IMR-90 (cell line): Measurements from ENCODE around the gene ADAMTS17. TPM values are rescaled to one million over a fixed set of nuclear protein-coding genes. Genes with fewer than 3 reads are reported as not detected.

Experiments used
- ATAC-seq: fragments of 200-7000 bp; cut with Tn5 transposase; 2 replicates; pipeline ENCODE4 v1.9.1; 2020; ENCODE audit warnings: low read depth, mild to moderate bottlenecking, moderate library complexity
- BruUV-seq: library from RNA; stranded (reverse); fragments of 400-500 nt; replicated peaks from 2 replicates; lab custom pipeline; 2021; lab: Mats Ljungman, UMichigan
- CTCF ChIA-PET: fragments of 300-600 bp; formaldehyde crosslinking; extraction: SDS; loops from one replicate; lab custom pipeline; 2021; ENCODE audit warnings: antibody characterized with exemption; lab: Yijun Ruan, JAX
- POLR2A ChIA-PET: fragments of 300-600 bp; sonication (Branson Sonifier 250); formaldehyde crosslinking; loops from one replicate; lab custom pipeline; 2022; ENCODE audit warnings: antibody characterized with exemption; ENCODE audit not compliant: unreplicated experiment; lab: Charles Lee
- DNase-seq: peaks from one replicate; pipeline ENCODE4 v3.0.0; 2013
- H2AFZ ChIP-seq: replicated peaks from 2 replicates; pipeline ENCODE3; 2013; ENCODE audit warnings: low read length, mild to moderate bottlenecking; ENCODE audit not compliant: poor library complexity
- H2AK5ac ChIP-seq: 2 replicates; pipeline ENCODE4 v1.6.1; 2013; ENCODE audit warnings: low read depth, low read length, inconsistent platforms
- H2AK9ac ChIP-seq: replicated peaks from 2 replicates; pipeline ENCODE3; 2013; ENCODE audit warnings: mild to moderate bottlenecking, low read depth, low read length, moderate library complexity; ENCODE audit not compliant: poor library complexity
- H2BK120ac ChIP-seq: 2 replicates; pipeline ENCODE4 v1.6.1; 2013; ENCODE audit warnings: low read depth, low read length, inconsistent platforms
- H2BK15ac ChIP-seq: 3 replicates; pipeline ENCODE4 v1.6.1; 2013; ENCODE audit warnings: low read depth, low read length, inconsistent platforms
- H2BK20ac ChIP-seq: 2 replicates; pipeline ENCODE4 v1.6.1; 2013; ENCODE audit warnings: low read depth, mild to moderate bottlenecking, inconsistent platforms, low read length, moderate library complexity
- H2BK5ac ChIP-seq: 2 replicates; pipeline ENCODE4 v1.6.1; 2013; ENCODE audit warnings: mild to moderate bottlenecking, low read depth, low read length, inconsistent platforms; ENCODE audit not compliant: poor library complexity, severe bottlenecking
- H3K14ac ChIP-seq: replicated peaks from 2 replicates; pipeline ENCODE4 v1.6.1; 2013; ENCODE audit warnings: low read depth, low read length, inconsistent platforms
- H3K18ac ChIP-seq: 2 replicates; pipeline ENCODE4 v1.6.1; 2013; ENCODE audit warnings: low read depth, low read length, control low read depth
- H3K23ac ChIP-seq: 2 replicates; pipeline ENCODE4 v1.6.1; 2013; ENCODE audit warnings: low read depth, low read length, inconsistent platforms
- H3K27ac ChIP-seq: 2 replicates; pipeline ENCODE4 v1.5.1; 2013; ENCODE audit warnings: mild to moderate bottlenecking, control low read depth, low read length; ENCODE audit not compliant: insufficient read depth
- H3K27me3 ChIP-seq: 2 replicates; pipeline ENCODE4 v1.6.1; 2013; ENCODE audit warnings: low read length; ENCODE audit not compliant: control insufficient read depth, insufficient read depth
- H3K36me3 ChIP-seq: 2 replicates; pipeline ENCODE4 v1.6.1; 2013; ENCODE audit warnings: low read length, mixed read lengths; ENCODE audit not compliant: control insufficient read depth, insufficient read depth
- H3K4ac ChIP-seq: 2 replicates; pipeline ENCODE4 v1.6.1; 2013; ENCODE audit warnings: low read depth, low read length, inconsistent platforms
- H3K4me1 ChIP-seq: 2 replicates; pipeline ENCODE4 v1.6.1; 2013; ENCODE audit warnings: low read length, mixed read lengths; ENCODE audit not compliant: control insufficient read depth, insufficient read depth
- H3K4me2 ChIP-seq: 2 replicates; pipeline ENCODE4 v1.6.1; 2013; ENCODE audit warnings: low read depth, mild to moderate bottlenecking, control low read depth, low read length, moderate library complexity
- H3K4me3 ChIP-seq: 2 replicates; pipeline ENCODE4 v1.5.1; 2013; ENCODE audit warnings: low read depth, mild to moderate bottlenecking, control low read depth, low read length, moderate library complexity; ENCODE audit not compliant: insufficient read depth
- H3K56ac ChIP-seq: 2 replicates; pipeline ENCODE4 v1.6.1; 2013; ENCODE audit warnings: low read length, inconsistent platforms; ENCODE audit not compliant: insufficient read depth; ENCODE audit errors: extremely low read depth
- H3K79me1 ChIP-seq, 2 experiments: 2 replicates each; pipeline ENCODE4 v1.6.1; 2013; ENCODE audit warnings: low read length in 2 of 2, inconsistent platforms in 1 of 2, low read depth in 1 of 2
- H3K9ac ChIP-seq: 2 replicates; pipeline ENCODE4 v1.6.1; 2013; ENCODE audit warnings: low read depth, low read length, control low read depth
- H3K9me1 ChIP-seq: 2 replicates; pipeline ENCODE4 v1.6.1; 2013; ENCODE audit warnings: low read length, inconsistent platforms; ENCODE audit not compliant: insufficient read depth
- H3K9me3 ChIP-seq: 2 replicates; pipeline ENCODE4 v1.6.1; 2013; ENCODE audit warnings: low read length; ENCODE audit not compliant: control insufficient read depth, insufficient read depth
- H4K20me1 ChIP-seq: 2 replicates; pipeline ENCODE4 v1.6.1; 2013; ENCODE audit warnings: low read length, inconsistent platforms; ENCODE audit not compliant: insufficient read depth
- H4K5ac ChIP-seq: 2 replicates; pipeline ENCODE4 v1.6.1; 2013; ENCODE audit warnings: mild to moderate bottlenecking, low read depth, low read length, control low read depth
- H4K8ac ChIP-seq, 2 experiments: 2 replicates each; pipeline ENCODE4 v1.6.1; 2013; ENCODE audit warnings: low read depth in 2 of 2, low read length in 2 of 2, control low read depth in 1 of 2, inconsistent platforms in 1 of 2
- H4K91ac ChIP-seq: 2 replicates; pipeline ENCODE4 v1.6.1; 2013; ENCODE audit warnings: low read depth, low read length, inconsistent platforms; ENCODE audit not compliant: insufficient read depth
- CHD1 ChIP-seq: IDR thresholded peaks from 2 replicates; pipeline ENCODE4 v1.6.1; 2012; ENCODE audit warnings: low read depth, low read length, improper control_type of control experiment
- ELK1 ChIP-seq: fragments of 150-350 bp; IDR thresholded peaks from 2 replicates; pipeline ENCODE4 v1.6.1; 2016; ENCODE audit warnings: low read depth, mild to moderate bottlenecking, low read length, moderate library complexity, borderline replicate concordance
- FOS ChIP-seq: fragments of 150-350 bp; IDR thresholded peaks from 2 replicates; pipeline ENCODE4 v1.6.1; 2016; ENCODE audit warnings: low read depth, low read length
- NFE2L2 ChIP-seq: fragments of 150-350 bp; IDR thresholded peaks from 2 replicates; pipeline ENCODE4 v1.6.1; 2016; ENCODE audit warnings: low read depth, mild to moderate bottlenecking, low read length
- RCOR1 ChIP-seq: IDR thresholded peaks from 2 replicates; pipeline ENCODE4 v1.6.1; 2012; ENCODE audit warnings: mild to moderate bottlenecking, low read length, improper control_type of control experiment; ENCODE audit not compliant: insufficient replicate concordance
- WGBS, 2 experiments: methylation state at CpG; one replicate each; pipeline versions ENCODE4 v1.1.5 to v1.1.7; 2013; ENCODE audit warnings: missing lambda C conversion rate in 2 of 2; ENCODE audit not compliant: insufficient read length in 1 of 2; ENCODE audit errors: extremely low coverage in 2 of 2; 5-methylcytosine and 5-hydroxymethylcytosine counted together
- dilution Hi-C: fragments of 300-500 bp; cut with HindIII; formaldehyde crosslinking; loops from one replicate; pipeline ENCODE4 v1.14.3; 2018; ENCODE audit warnings: low sequenced_read_pairs; ENCODE audit not compliant: unreplicated experiment
- in situ Hi-C: fragments of 300-500 bp; cut with MboI; formaldehyde crosslinking; loops from 3 replicates; pipeline ENCODE4 v1.14.3; 2019; ENCODE audit warnings: low sequenced_read_pairs, inconsistent platforms, mixed read lengths
- intact Hi-C: fragments of 100-400 bp; cut with micrococcal nuclease; formaldehyde crosslinking; loops from 2 replicates; pipeline ENCODE4 v1.10.0; 2022
- polyA plus RNA-seq, 3 experiments: library from polyadenylated mRNA; depleted of rRNA; stranded (reverse); fragments of >200 nt; gene quantifications; 2 replicates each; pipeline ENCODE4 v1.2.3, GENCODE V29; 2012; ENCODE audit warnings: low replicate concordance in 1 of 3
- total RNA-seq: library from RNA; depleted of rRNA; stranded (reverse); fragments of >200 nt; gene quantifications from 2 replicates; pipeline ENCODE4 v1.2.3, GENCODE V29; 2012

ADAMTS17 gene
- total and polyA plus RNA-seq, 2 of the 4 experiments (the other 2 are of a cell fraction) = 0.03 TPM; not detected in 1

- no peak overlapping the region for H3K56ac ChIP-seq
- H3K9ac ChIP-seq = no peak overlapping the region
- H3K27ac ChIP-seq = no peak overlapping the region
- no peak for TF ChIP-seq RCOR1
- TF ChIP-seq ELK1 = no peak
- no peak for TF ChIP-seq CHD1
- no peak for TF ChIP-seq FOS
- TF ChIP-seq NFE2L2 = no peak
- no peaks in the 10 kb centered on the region for H3K27me3 ChIP-seq
- dilution Hi-C loops (no loop called here), in situ Hi-C loops (no loop called here), intact Hi-C loops (no loop called here)
- H3K4ac ChIP-seq = no peak overlapping the region
- no peak overlapping the region for H3K4me3 ChIP-seq
- no peak overlapping the region for H3K4me2 ChIP-seq
- peaks cover 23% of the 10 kb centered on the region for H3K9me3 ChIP-seq
- BruUV-seq = no TSS peak
- no peaks in the 10 kb centered on the region for H3K79me1 ChIP-seq
- CTCF ChIA-PET = no interaction called here
- H4K8ac ChIP-seq = no peak overlapping the region
- no peak overlapping the region for H3K18ac ChIP-seq
- H3K36me3 ChIP-seq = no peaks in the 10 kb centered on the region
- H3K4me1 ChIP-seq = no peaks in the 10 kb centered on the region
- WGBS, 2 experiments = 50% methylated on average over 2 of the region's 5 CpGs; no CpG with 5 or more reads in 1 of the 2 experiments
- no peak overlapping the region for H2BK5ac ChIP-seq
- DNase-seq = no peak
- H2BK120ac ChIP-seq = no peak overlapping the region
- H4K5ac ChIP-seq = no peak overlapping the region
- POLR2A ChIA-PET = no interaction called here
- ATAC-seq = no peak
- no peak overlapping the region for H3K23ac ChIP-seq
- H3K9me1 ChIP-seq = no peaks in the 10 kb centered on the region
- H4K20me1 ChIP-seq = no peaks in the 10 kb centered on the region
- H2AFZ ChIP-seq = no peak overlapping the region
- no peak overlapping the region for H4K91ac ChIP-seq
- H2AK5ac ChIP-seq = no peak overlapping the region
- H3K14ac ChIP-seq = no peak overlapping the region
- H2BK20ac ChIP-seq = no peak overlapping the region
- H2BK15ac ChIP-seq = no peak overlapping the region
- H2AK9ac ChIP-seq = no peak overlapping the region
These were observed 390.3 kb downstream of the ADAMTS17 start for GRCh38 chr15:99951511-99951910.
